ENCODE results near the gene UBE2Q2. TPM values are rescaled to one million over a fixed set of nuclear protein-coding genes. Genes with fewer than 3 reads are reported as not detected.

Gene UBE2Q2
- total RNA-seq, 4 donors from 2014 or later, result 39.8 to 49.5 (median 46.2) TPM

DNA sequence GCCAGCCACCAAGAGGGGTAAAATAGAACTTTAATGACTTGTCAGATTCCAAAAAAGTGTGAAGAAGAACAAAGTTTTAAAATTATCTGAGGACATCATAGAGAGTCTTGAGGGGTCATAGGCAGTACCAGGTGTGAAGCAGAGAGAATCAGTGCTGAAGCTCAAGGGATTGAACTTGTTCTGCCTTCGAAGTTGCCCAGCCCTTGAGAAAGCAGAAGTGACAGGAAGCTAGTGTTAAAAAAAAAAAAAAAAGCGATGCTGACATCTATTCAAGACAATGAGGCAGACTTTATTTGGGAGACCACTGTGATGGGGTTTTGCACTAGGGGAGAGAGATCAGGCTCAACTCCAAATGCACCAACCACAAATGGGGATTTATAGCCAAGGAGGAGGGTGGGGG, 82.2 kb downstream of the UBE2Q2 start:
- H3K27ac ChIP-seq, result no peak overlapping the region
- no peaks in the 10 kb centered on the region for H3K27me3 ChIP-seq
- no peak overlapping the region for H3K4me3 ChIP-seq
- 74 to 76% methylated on average over 2 of the region's 2 CpGs for WGBS, 2 donors
- peaks cover 0 to 22% (median 0%) of the 10 kb centered on the region in 4 donors for H3K4me1 ChIP-seq
- TF ChIP-seq, protein P1, sequence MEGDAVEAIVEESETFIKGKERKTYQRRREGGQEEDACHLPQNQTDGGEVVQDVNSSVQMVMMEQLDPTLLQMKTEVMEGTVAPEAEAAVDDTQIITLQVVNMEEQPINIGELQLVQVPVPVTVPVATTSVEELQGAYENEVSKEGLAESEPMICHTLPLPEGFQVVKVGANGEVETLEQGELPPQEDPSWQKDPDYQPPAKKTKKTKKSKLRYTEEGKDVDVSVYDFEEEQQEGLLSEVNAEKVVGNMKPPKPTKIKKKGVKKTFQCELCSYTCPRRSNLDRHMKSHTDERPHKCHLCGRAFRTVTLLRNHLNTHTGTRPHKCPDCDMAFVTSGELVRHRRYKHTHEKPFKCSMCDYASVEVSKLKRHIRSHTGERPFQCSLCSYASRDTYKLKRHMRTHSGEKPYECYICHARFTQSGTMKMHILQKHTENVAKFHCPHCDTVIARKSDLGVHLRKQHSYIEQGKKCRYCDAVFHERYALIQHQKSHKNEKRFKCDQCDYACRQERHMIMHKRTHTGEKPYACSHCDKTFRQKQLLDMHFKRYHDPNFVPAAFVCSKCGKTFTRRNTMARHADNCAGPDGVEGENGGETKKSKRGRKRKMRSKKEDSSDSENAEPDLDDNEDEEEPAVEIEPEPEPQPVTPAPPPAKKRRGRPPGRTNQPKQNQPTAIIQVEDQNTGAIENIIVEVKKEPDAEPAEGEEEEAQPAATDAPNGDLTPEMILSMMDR (IDR thresholded peaks at IDR 0.05), result no peak
- no peak for TF ChIP-seq EP300 (IDR thresholded peaks at IDR 0.05)
- TF ChIP-seq POLR2A (IDR thresholded peaks at IDR 0.05), result no peak
- H3K36me3 ChIP-seq, result peaks cover 0 to 22% (median 0%) of the 10 kb centered on the region in 3 donors
- no peak for DNase-seq (ENCODE audit: low spot score in 2 of 2)
- H3K9me3 ChIP-seq, result no peaks in the 10 kb centered on the region

DNA sequence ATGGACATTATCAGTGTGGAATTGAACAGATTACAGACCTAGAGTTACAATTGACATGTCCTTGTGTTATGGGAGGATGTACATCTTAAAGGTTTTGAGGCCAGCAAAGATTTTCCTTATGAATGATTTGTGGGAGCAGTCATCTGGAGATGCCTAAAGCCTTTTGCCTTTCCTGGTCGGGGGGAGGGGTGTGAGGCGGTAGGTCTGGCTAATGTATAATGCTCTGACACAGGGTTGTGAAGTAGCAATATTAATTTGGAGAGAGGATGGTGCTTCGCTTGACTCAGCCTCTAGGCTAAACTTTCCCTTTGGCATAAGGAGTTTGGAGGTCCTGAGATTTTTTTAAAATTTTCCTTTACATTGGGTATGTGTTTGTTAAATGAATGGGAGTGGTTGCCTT, 83.7 kb downstream of the UBE2Q2 start:
- H3K9me3 ChIP-seq, result no peaks in the 10 kb centered on the region
- 88 to 89% methylated on average over 3 of the region's 3 CpGs for WGBS, 2 donors
- no peak for TF ChIP-seq EP300 (IDR thresholded peaks at IDR 0.05)
- TF ChIP-seq POLR2A (IDR thresholded peaks at IDR 0.05), result no peak
- TF ChIP-seq, protein P1 (IDR thresholded peaks at IDR 0.05), result no peak
- H3K36me3 ChIP-seq, result peaks cover 0 to 29% (median 0%) of the 10 kb centered on the region in 3 donors
- no peak overlapping the region for H3K4me3 ChIP-seq
- no peak for DNase-seq (ENCODE audit: low spot score in 2 of 2)
- H3K4me1 ChIP-seq, result peaks cover 0 to 20% (median 0%) of the 10 kb centered on the region in 4 donors
- no peak overlapping the region for H3K27ac ChIP-seq
- H3K27me3 ChIP-seq, result no peaks in the 10 kb centered on the region

DNA sequence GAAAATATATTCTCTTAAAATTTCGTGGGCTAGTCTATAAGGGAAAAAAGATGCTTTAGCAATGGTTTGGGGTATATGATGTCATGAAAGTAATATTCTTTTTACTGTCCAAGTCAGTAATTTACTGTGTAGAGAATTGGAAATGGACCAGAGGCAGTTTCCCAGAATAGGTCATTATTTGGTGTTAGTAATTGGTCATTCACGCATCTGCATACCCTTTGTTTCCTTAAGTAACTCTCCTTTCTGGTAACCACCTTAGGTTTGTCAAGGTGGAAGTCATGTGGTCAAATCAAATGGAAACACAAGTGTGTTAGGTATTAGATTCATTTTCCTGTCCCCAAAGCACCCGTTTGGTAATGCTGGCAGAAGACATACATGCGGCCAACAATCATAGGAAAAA, 84.4 kb downstream of the UBE2Q2 start:
- Histone ChIP-seq H3K9me3 (no peaks in the 10 kb centered on the region), H3K4me3 (no peak overlapping the region), H3K27me3 (no peaks in the 10 kb centered on the region), H3K36me3 (peaks cover 0 to 33% (median 0%) of the 10 kb centered on the region in 3 donors), H3K4me1 (peaks cover 0 to 13% (median 0%) of the 10 kb centered on the region in 4 donors), H3K27ac (no peak overlapping the region)
- DNase-seq (ENCODE audit: low spot score in 2 of 2), result no peak
- 78 to 84% methylated on average over 4 of the region's 4 CpGs for WGBS, 2 donors
- no peak for TF ChIP-seq POLR2A (IDR thresholded peaks at IDR 0.05)
- no peak for TF ChIP-seq EP300 (IDR thresholded peaks at IDR 0.05)
- TF ChIP-seq, protein P1 (IDR thresholded peaks at IDR 0.05), result no peak

DNA sequence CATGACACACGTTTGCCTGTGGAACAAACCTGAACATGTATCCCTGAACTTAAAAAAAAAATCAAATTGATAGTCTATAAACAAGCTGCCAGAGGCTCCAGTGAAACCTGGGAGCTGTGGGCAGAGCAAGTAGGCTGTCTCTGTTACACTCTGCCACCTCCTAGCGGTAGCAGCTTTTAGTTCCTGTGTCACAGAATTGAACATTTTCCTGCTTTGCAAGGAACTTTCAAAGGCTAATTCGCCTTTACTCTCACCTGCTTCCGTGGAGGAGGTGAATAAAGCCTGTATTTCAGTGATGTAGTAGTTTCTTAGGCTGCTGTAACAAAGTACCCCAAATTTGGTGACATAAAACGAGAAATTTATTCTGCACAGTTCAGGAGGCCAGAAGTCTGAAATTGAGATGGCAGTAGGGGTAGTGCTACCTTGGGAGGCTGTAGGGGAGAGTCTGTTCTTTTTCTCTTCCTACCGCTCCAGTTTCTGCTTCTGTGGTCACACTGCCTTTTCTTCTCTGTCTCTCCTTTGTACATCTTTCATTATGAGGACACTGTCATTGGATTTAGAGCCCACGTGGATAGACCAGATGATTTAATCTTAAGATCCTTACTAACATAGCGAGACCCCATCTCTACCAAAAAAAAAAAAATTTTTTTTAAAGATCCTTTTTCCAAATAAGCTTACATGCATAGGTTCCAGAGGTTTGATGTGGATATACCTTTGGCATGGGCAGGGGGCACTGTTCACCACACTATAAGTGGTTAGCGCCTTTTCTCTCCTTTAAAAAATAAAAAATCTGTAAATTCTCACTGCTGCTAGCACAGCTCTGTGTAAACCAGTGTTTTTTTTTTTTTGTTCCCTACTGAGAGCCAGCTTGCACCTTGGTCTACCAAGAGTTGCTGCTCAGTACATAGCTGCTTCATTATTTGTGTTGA, 85.7 kb downstream of the UBE2Q2 start:
- H3K27ac ChIP-seq, result no peak overlapping the region
- WGBS, 2 donors, result 70 to 85% methylated on average over 8 to 9 of the region's 9 CpGs
- peaks cover 0 to 47% (median 0%) of the 10 kb centered on the region in 3 donors for H3K36me3 ChIP-seq
- TF ChIP-seq EP300 (IDR thresholded peaks at IDR 0.05) (no peak), POLR2A (IDR thresholded peaks at IDR 0.05) (no peak)
- TF ChIP-seq, protein P1 (IDR thresholded peaks at IDR 0.05), result no peak
- H3K9me3 ChIP-seq, result no peaks in the 10 kb centered on the region
- H3K4me1 ChIP-seq, result peaks cover 0 to 7% (median 0%) of the 10 kb centered on the region in 4 donors
- H3K27me3 ChIP-seq, result no peaks in the 10 kb centered on the region
- no peak for DNase-seq (ENCODE audit: low spot score in 2 of 2)
- H3K4me3 ChIP-seq, result no peak overlapping the region
